Keratinocyte (primary cell): ENCODE data around the gene TMEM132E.

Source experiments
- EZH2 ChIP-seq: IDR thresholded peaks from one replicate; pipeline ENCODE4 v1.6.1; 2012; ENCODE audit warnings: inconsistent platforms, mild to moderate bottlenecking, low read length, moderate library complexity
- TF ChIP-seq, protein P1 (sequence below), 3 experiments: IDR thresholded peaks in 1 of 3; conservative IDR thresholded peaks in 1 of 3; optimal IDR thresholded peaks in 1 of 3; 2 replicates in 2 of 3; 3 replicates in 1 of 3; pipeline versions ENCODE3 to v1.5.1; 2011; ENCODE audit warnings: low read length in 3 of 3, mild to moderate bottlenecking in 3 of 3, moderate library complexity in 2 of 3, control low read depth in 1 of 3, inconsistent platforms in 1 of 3; ENCODE audit not compliant: insufficient read depth in 2 of 3; ENCODE audit errors: extremely low read depth in 1 of 3

DNA sequence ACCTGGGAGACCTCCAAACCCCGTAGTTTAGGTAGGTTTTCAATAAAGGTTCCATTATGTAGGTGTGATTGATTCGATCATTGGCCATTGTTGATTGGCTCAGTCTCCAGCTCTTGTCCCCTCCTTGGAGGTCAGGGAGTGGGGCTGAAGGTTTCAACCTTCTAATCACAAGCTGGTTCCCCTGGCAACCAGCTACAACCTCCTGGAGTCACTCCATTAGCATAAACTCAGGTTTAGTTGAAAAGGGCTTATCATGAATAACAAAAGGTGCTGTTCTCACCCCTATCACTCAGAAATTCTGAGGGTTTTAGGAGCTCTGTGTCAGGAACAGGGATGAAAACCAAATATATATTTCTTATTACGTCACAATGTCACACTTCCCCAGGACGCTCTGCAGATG lies 28.5 kb downstream of the TMEM132E start:
- TF ChIP-seq, protein P1, sequence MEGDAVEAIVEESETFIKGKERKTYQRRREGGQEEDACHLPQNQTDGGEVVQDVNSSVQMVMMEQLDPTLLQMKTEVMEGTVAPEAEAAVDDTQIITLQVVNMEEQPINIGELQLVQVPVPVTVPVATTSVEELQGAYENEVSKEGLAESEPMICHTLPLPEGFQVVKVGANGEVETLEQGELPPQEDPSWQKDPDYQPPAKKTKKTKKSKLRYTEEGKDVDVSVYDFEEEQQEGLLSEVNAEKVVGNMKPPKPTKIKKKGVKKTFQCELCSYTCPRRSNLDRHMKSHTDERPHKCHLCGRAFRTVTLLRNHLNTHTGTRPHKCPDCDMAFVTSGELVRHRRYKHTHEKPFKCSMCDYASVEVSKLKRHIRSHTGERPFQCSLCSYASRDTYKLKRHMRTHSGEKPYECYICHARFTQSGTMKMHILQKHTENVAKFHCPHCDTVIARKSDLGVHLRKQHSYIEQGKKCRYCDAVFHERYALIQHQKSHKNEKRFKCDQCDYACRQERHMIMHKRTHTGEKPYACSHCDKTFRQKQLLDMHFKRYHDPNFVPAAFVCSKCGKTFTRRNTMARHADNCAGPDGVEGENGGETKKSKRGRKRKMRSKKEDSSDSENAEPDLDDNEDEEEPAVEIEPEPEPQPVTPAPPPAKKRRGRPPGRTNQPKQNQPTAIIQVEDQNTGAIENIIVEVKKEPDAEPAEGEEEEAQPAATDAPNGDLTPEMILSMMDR (optimal IDR thresholded peaks at IDR 0.05 in 1 of 3, IDR thresholded peaks at IDR 0.05 in 1 of 3, conservative IDR thresholded peaks at IDR 0.05 in 1 of 3; ENCODE audit: extremely low read depth in 1 of 3, insufficient read depth in 2 of 3, low read length in 3 of 3) = no peak
- TF ChIP-seq EZH2 = no peak
